ENCODE data around the gene THSD7A. TPM values are rescaled to one million over a fixed set of nuclear protein-coding genes. Genes with fewer than 3 reads are reported as not detected.

The THSD7A gene
- total and polyA plus RNA-seq, 9 of the 15 experiments (the other 6 are each of a cell fraction or from before 2014, with no cell fraction given) = 0.01 to 0.02 TPM; not detected in 7

DNA sequence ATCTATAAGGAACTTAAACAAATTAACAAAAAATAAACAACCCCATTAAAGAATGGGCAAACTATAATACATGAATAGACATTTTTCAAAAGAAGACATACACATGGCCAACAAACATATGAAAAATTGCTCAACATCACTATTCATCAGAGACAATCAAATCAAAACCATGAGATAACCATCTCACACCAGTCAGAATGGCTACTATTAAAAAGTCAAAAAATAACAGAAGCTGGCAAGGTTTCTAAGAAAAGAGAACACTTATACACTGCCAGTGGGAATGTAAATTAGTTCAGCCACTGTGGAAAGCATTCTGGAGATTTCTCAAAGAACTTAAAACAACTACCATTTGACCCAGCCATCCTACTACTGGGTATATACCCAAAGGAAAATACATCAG lies 280.5 kb downstream of the THSD7A start (continued):
- TF ChIP-seq, protein P1, sequence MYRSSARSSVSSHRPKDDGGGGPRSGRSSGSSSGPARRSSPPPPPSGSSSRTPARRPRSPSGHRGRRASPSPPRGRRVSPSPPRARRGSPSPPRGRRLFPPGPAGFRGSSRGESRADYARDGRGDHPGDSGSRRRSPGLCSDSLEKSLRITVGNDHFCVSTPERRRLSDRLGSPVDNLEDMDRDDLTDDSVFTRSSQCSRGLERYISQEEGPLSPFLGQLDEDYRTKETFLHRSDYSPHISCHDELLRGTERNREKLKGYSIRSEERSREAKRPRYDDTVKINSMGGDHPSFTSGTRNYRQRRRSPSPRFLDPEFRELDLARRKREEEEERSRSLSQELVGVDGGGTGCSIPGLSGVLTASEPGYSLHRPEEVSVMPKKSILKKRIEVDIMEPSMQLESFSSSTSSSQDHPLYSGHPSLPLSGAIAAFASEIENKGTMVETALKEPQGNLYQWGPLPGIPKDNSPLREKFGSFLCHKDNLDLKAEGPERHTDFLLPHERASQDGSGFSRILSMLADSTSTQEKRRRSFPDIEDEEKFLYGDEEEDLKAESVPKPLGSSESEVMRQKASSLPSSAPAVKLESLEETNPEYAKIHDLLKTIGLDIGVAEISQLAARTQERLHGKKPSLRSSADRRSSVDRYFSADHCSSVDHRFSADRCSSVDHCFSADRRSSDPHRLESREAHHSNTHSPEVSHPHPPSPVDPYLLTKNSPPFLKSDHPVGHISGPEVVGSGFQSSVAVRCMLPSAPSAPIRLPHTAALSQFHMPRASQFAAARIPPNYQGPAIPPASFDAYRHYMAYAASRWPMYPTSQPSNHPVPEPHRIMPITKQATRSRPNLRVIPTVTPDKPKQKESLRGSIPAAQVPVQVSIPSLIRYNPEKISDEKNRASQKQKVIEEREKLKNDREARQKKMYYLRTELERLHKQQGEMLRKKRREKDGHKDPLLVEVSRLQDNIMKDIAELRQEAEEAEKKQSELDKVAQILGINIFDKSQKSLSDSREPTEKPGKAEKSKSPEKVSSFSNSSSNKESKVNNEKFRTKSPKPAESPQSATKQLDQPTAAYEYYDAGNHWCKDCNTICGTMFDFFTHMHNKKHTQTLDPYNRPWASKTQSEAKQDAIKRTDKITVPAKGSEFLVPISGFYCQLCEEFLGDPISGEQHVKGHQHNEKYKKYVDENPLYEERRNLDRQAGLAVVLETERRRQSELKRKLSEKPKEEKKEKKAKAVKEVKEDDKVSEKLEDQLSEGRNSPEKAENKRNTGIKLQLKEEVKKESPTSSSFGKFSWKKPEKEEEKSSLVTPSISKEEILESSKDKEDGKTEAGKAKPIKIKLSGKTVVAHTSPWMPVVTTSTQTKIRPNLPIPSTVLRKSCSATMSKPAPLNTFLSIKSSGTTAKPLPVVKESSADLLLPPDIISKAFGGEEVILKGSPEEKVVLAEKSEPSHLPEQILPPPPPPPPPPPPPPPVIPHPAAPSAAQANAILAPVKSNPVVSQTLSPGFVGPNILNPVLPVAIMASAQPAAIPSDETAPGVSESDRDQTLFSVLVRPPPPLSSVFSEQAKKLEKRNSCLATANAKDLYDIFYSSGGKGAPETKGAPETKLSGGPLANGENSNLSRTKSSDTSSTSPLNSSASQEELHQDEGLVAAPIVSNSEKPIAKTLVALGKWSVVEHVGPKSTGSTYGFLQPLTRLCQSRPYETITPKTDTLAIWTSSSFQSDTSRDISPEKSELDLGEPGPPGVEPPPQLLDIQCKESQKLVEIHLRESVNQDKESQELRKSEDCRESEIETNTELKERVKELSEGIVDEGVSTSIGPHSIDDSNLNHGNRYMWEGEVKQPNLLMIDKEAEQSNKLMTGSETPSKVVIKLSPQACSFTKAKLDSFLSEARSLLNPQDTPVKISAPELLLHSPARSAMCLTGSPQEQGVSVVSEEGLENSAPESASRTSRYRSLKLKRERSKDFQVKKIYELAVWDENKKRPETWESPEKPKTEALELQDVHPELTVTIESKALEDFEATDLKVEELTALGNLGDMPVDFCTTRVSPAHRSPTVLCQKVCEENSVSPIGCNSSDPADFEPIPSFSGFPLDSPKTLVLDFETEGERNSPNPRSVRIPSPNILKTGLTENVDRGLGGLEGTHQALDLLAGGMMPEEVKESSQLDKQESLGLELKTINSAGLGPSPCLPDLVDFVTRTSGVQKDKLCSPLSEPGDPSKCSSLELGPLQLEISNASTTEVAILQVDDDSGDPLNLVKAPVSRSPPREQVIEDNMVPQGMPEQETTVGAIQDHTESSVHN (IDR thresholded peaks at IDR 0.05; ENCODE audit: borderline replicate concordance in 1 of 2, low read depth in 1 of 2) = no peak
- no peak for TF ChIP-seq PHTF2 (CRISPR knock-in tag; IDR thresholded peaks at IDR 0.05)
- no peak for TF ChIP-seq CHD7 (IDR thresholded peaks at IDR 0.05; ENCODE audit: low read depth, low read length)
- TF ChIP-seq ZNF408 (CRISPR knock-in tag; IDR thresholded peaks at IDR 0.05; ENCODE audit: low read depth) = no peak
- TF ChIP-seq, protein P2, sequence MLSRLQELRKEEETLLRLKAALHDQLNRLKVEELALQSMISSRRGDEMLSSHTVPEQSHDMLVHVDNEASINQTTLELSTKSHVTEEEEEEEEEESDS (CRISPR knock-in tag; IDR thresholded peaks at IDR 0.05) = no peak
- no peak for TF ChIP-seq THRAP3 (IDR thresholded peaks at IDR 0.05; ENCODE audit: borderline replicate concordance)
- no peak for TF ChIP-seq ZFP1 (CRISPR knock-in tag; IDR thresholded peaks at IDR 0.05)
